Ascending aorta (tissue), 2 donors: Measurements from ENCODE around the gene PARVA. TPM values are rescaled to one million over a fixed set of nuclear protein-coding genes. Genes with fewer than 3 reads are reported as not detected.
A peak's percentile ranks its signal among the peaks of the same experiment; 100 is the strongest.

ENCODE experiments used
- DNase-seq, 2 donors: peaks; one replicate each; pipeline ENCODE4 v3.0.0-alpha.2; 2019; ENCODE audit warnings: low spot score in 2 of 2
- H3K27ac ChIP-seq, 2 donors: fragments of 200-600 bp; sonication (generic); one replicate each; pipeline ENCODE4 v1.5.1; 2016 to 2017; ENCODE audit warnings: mild to moderate bottlenecking in 1 of 2
- H3K27me3 ChIP-seq: fragments of 200-600 bp; sonication (generic); one replicate; pipeline ENCODE4 v1.5.1; 2017
- H3K36me3 ChIP-seq, 2 donors: fragments of 200-600 bp; sonication (generic); one replicate each; pipeline ENCODE4 v1.5.1; 2016
- H3K4me1 ChIP-seq, 2 donors: fragments of 200-600 bp; sonication (generic); one replicate each; pipeline ENCODE4 v1.5.1; 2016 to 2017; ENCODE audit warnings: mild to moderate bottlenecking in 1 of 2
- H3K4me3 ChIP-seq, 2 donors: fragments of 200-600 bp; sonication (generic); one replicate each; pipeline ENCODE4 v1.5.1; 2016 to 2017; ENCODE audit warnings: mild to moderate bottlenecking in 1 of 2
- H3K9me3 ChIP-seq, 2 donors: fragments of 200-600 bp; sonication (generic); one replicate each; pipeline ENCODE4 v1.5.1; 2016
- CTCF ChIP-seq, 3 experiments: fragments of 200-600 bp in 2 of 3; fragments of 450-650 bp in 1 of 3; sonication (generic) in 2 of 3; IDR thresholded peaks; one replicate each; pipeline ENCODE4 v1.5.1; 2016 to 2019; ENCODE audit warnings: antibody characterized with exemption in 3 of 3, mild to moderate bottlenecking in 1 of 3, moderate library complexity in 1 of 3
- intact Hi-C: fragments of 100-400 bp; cut with DNase I; formaldehyde crosslinking; loops from one replicate; pipeline ENCODE4 v1.15.1; 2023
- total RNA-seq: library from RNA; depleted of rRNA; stranded (reverse); fragments of >200 nt; gene quantifications from one replicate; pipeline ENCODE4 v1.1.0, GENCODE V29; 2016

The PARVA gene
- total RNA-seq, 1 donor from 2014 or later = 51.6 TPM

DNA sequence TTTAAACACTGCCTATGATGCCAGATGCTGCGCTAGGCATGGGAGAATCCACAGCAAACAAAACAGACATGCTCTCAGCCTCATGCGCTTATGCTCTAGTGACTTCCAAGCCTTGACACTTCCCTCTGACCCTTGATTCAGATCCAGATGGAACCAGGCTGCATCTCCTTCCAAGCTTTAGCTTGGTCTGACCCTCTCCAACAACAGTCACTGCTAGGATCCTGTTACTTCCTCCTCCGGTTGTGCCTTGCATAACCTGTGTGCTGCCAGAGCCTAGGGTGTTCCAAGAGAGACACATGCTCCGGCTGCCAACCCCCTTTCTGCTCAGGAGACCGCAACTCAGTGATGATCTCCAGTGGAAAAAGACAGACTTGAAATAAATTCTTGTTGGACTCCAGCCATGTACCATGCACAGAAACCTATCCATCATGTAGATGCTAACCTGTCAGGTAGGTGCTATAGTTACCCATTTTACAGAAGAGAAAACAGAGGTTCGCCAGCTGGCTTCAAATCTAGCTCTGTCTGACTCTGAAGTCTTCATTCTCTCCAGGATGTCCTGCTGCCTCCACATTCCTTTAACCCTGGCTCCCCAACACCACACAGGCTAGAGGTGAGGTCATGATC, 160.5 kb downstream of the PARVA start:
- Histone ChIP-seq H3K36me3 (peaks cover 2 to 5% of the 10 kb centered on the region in 2 donors), H3K27ac (no peak overlapping the region), H3K4me1 (peaks cover 5 to 11% of the 10 kb centered on the region in 2 donors), H3K9me3 (no peaks in the 10 kb centered on the region), H3K4me3 (no peak overlapping the region), H3K27me3 (no peaks in the 10 kb centered on the region)
- intact Hi-C loops = no loop called here
- TF ChIP-seq CTCF (IDR thresholded peaks at IDR 0.05) = no peak
- DNase-seq = no peak

GRCh38 chr11:12538889-12539421, 161.6 kb downstream of the PARVA start:
- no peak for DNase-seq
- no peak overlapping the region for H3K4me3 ChIP-seq
- intact Hi-C loops = no loop called here
- TF ChIP-seq CTCF (IDR thresholded peaks at IDR 0.05) = no peak
- H3K27me3 ChIP-seq = no peaks in the 10 kb centered on the region
- no peaks in the 10 kb centered on the region for H3K9me3 ChIP-seq
- no peaks in the 10 kb centered on the region for H3K36me3 ChIP-seq
- peak overlapping the region in 1 of 2 donors; percentile 20 for H3K27ac ChIP-seq
- peaks cover 5 to 11% of the 10 kb centered on the region in 2 donors for H3K4me1 ChIP-seq

- Histone ChIP-seq H3K9me3 (no peaks in the 10 kb centered on the region), H3K4me3 (no peak overlapping the region), H3K36me3 (no peaks in the 10 kb centered on the region), H3K27ac (peak overlapping the region in 1 of 2 donors; percentile 20), H3K4me1 (peaks cover 5 to 11% of the 10 kb centered on the region in 2 donors), H3K27me3 (no peaks in the 10 kb centered on the region)
- DNase-seq = no peak
- intact Hi-C loops = no loop called here
- no peak for TF ChIP-seq CTCF (IDR thresholded peaks at IDR 0.05)
These were observed 162.2 kb downstream of the PARVA start for GRCh38 chr11:12539572-12539971.

DNA sequence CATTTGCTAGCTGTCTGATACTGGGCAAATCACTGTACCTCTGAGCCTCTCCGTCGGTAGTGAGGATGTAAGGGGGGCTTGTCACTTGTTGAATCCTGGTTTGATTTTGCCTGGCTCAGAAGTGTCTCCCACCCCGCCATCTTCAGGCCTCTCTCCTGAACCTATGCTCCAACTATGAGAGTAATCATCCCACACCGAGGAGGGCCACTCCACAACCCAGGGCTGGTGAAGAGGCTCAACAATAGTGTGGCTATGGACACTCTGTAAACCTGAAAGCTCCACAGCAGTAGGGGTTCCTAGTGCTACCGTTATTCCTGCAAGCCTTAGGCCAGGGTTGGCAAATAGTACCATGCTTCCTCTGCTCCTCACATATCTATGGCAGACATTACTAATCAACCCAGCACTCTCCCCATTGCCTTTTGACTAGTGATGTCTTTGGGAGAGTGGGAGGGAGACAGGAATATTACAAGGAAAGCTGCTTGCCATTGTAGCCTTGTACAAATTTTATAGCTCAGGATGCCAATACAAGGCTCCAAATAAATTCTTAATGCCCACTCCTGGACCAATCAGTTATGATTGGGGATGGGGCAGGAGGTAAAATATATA, 162.8 kb downstream of the PARVA start:
- no peaks in the 10 kb centered on the region for H3K36me3 ChIP-seq
- TF ChIP-seq CTCF (IDR thresholded peaks at IDR 0.05) = no peak
- intact Hi-C loops = no loop called here
- H3K4me3 ChIP-seq = no peak overlapping the region
- no peak for DNase-seq
- H3K27me3 ChIP-seq = no peaks in the 10 kb centered on the region
- H3K4me1 ChIP-seq = peaks cover 5 to 11% of the 10 kb centered on the region in 2 donors
- no peaks in the 10 kb centered on the region for H3K9me3 ChIP-seq
- H3K27ac ChIP-seq = no peak overlapping the region

GRCh38 chr11:12540913-12541582, 163.7 kb downstream of the PARVA start:
- TF ChIP-seq CTCF (IDR thresholded peaks at IDR 0.05) = no peak
- Histone ChIP-seq H3K4me1 (peaks cover 5 to 11% of the 10 kb centered on the region in 2 donors), H3K36me3 (no peaks in the 10 kb centered on the region), H3K27me3 (no peaks in the 10 kb centered on the region), H3K4me3 (no peak overlapping the region), H3K27ac (no peak overlapping the region), H3K9me3 (no peaks in the 10 kb centered on the region)
- no peak for DNase-seq
- intact Hi-C loops = no loop called here
